Measurements from ENCODE around the gene METTL25.

- TF ChIP-seq GABPA (IDR thresholded peaks at IDR 0.05; ENCODE audit: low read depth): no peak
- TF ChIP-seq SKIL (IDR thresholded peaks at IDR 0.05; ENCODE audit: low read depth, poor library complexity, severe bottlenecking): no peak
- no peak for TF ChIP-seq PRDM15 (CRISPR knock-in tag; IDR thresholded peaks at IDR 0.05)
- no peak for TF ChIP-seq ZBTB4 (CRISPR knock-in tag; IDR thresholded peaks at IDR 0.05)
- TF ChIP-seq CTCF (IDR thresholded peaks at IDR 0.05 in 2 of 3, conservative IDR thresholded peaks at IDR 0.05 in 1 of 3; ENCODE audit: control insufficient read depth in 2 of 3, extremely low read depth in 1 of 3, insufficient read depth in 1 of 3, low read depth in 3 of 3, low read length in 3 of 3): 0 out of 6 replicates have a peak, but pooled peaks of 1 of the 3 experiments have one; percentile 1
- TF ChIP-seq PAX5 (IDR thresholded peaks at IDR 0.05; ENCODE audit: borderline replicate concordance, low read depth, low read length): no peak
- no peak for TF ChIP-seq RFX5 (IDR thresholded peaks at IDR 0.05; ENCODE audit: low read depth, low read length)
- TF ChIP-seq MXI1 (IDR thresholded peaks at IDR 0.05; ENCODE audit: low read depth, low read length): no peak
- no peak for TF ChIP-seq NR2F1 (conservative IDR thresholded peaks at IDR 0.05)
- no peak for TF ChIP-seq TAF1 (IDR thresholded peaks at IDR 0.05; ENCODE audit: borderline replicate concordance, low read depth, low read length)
Measured at GRCh38 chr12:82359115-82359478, 768 bp downstream of the METTL25 start.

Measured in GM12878 (cell line).